Suprapubic skin (tissue), 4 donors: ENCODE measurements around the gene PDE2A. TPM values are rescaled to one million over a fixed set of nuclear protein-coding genes. Genes with fewer than 3 reads are reported as not detected.

Experiments used
- DNase-seq, 2 donors: peaks; one replicate each; pipeline ENCODE4 v3.0.0-alpha.2; 2019; ENCODE audit warnings: low spot score in 2 of 2
- H3K27ac ChIP-seq: fragments of 200-600 bp; sonication (generic); one replicate; pipeline ENCODE4 v1.5.1; 2019
- H3K27me3 ChIP-seq: fragments of 200-600 bp; sonication (generic); one replicate; pipeline ENCODE4 v1.5.1; 2019
- H3K36me3 ChIP-seq: fragments of 200-600 bp; sonication (generic); one replicate; pipeline ENCODE4 v1.5.1; 2019
- H3K4me1 ChIP-seq: fragments of 200-600 bp; sonication (generic); one replicate; pipeline ENCODE4 v1.5.1; 2019
- H3K4me3 ChIP-seq: fragments of 200-600 bp; sonication (generic); one replicate; pipeline ENCODE4 v1.5.1; 2019; ENCODE audit warnings: mild to moderate bottlenecking
- H3K9me3 ChIP-seq: fragments of 200-600 bp; sonication (generic); one replicate; pipeline ENCODE4 v1.5.1; 2019
- EP300 ChIP-seq: sonication (generic); formaldehyde crosslinking; IDR thresholded peaks from one replicate; pipeline ENCODE4 v1.6.1; 2017; ENCODE audit warnings: antibody characterized with exemption
- POLR2A ChIP-seq, 2 donors: fragments of 450-650 bp; IDR thresholded peaks; one replicate each; pipeline ENCODE4 v1.6.1; 2017; ENCODE audit warnings: antibody characterized with exemption in 2 of 2, mild to moderate bottlenecking in 2 of 2, moderate library complexity in 2 of 2
- POLR2AphosphoS5 ChIP-seq, 3 donors: sonication (generic); formaldehyde crosslinking; IDR thresholded peaks; one replicate each; pipeline ENCODE4 v1.6.1; 2017; ENCODE audit warnings: antibody characterized with exemption in 3 of 3
- WGBS: methylation state at CpG from one replicate; pipeline ENCODE4 v1.1.5; 2018; 5-methylcytosine and 5-hydroxymethylcytosine counted together
- total RNA-seq, 4 donors: library from RNA; depleted of rRNA; stranded (reverse); fragments of >200 nt; gene quantifications; one replicate each; pipeline ENCODE4 v1.1.0, GENCODE V29; 2016
- TF ChIP-seq, protein P1 (sequence below), 2 donors: fragments of 200-600 bp in 1 of 2; fragments of 450-650 bp in 1 of 2; sonication (generic) in 1 of 2; IDR thresholded peaks; one replicate each; pipeline ENCODE4 v1.5.1; 2016 to 2019; ENCODE audit warnings: antibody characterized with exemption in 2 of 2, mild to moderate bottlenecking in 1 of 2, moderate library complexity in 1 of 2

Gene PDE2A
- total RNA-seq, 4 donors from 2014 or later: 5.4 to 49.9 (median 31.2) TPM

DNA sequence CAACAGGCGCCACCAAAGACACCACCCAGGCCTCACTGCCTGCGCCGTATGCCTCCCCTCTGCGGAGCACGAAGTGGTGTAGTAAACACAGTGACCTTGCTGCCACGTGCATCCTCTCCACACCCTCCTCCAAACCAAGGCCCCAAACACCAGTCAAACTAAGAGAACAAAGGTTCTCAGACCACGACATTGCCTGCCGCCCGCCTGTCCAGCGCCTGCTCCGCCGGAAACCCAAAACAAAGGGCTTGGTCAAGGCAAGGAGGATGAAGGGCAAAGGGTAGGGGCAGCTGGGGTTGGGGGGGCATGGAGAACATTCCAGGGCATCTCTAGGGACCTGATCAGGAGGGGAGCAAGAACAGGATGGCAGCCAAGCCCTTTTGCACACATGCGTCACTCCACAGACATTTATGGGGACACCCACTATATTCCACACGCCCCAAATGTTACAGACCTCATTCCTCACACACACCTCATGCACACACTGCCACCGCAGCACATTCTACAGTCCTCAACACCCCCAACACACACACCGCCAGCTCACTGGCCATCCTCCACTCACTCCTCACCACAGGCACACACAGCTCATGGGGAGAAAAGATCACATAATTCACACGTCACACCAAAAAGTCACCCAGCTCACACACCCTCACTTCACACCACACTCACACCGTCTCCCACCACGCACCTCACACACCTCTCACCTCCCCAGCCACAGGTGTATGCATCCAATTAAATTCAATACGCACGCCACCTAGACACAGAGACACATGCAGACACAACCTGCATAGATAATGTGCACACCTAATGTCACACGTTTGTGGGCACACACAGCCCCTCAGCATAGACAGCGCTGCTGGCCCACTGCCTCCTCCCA is 34.5 kb downstream of the PDE2A start:
- WGBS: 70% methylated on average over 23 of the region's 23 CpGs

GRCh38 chr11:72637926-72638325 is 36.3 kb downstream of the PDE2A start:
- 57% methylated on average over 8 of the region's 8 CpGs for WGBS
- TF ChIP-seq, protein P1, sequence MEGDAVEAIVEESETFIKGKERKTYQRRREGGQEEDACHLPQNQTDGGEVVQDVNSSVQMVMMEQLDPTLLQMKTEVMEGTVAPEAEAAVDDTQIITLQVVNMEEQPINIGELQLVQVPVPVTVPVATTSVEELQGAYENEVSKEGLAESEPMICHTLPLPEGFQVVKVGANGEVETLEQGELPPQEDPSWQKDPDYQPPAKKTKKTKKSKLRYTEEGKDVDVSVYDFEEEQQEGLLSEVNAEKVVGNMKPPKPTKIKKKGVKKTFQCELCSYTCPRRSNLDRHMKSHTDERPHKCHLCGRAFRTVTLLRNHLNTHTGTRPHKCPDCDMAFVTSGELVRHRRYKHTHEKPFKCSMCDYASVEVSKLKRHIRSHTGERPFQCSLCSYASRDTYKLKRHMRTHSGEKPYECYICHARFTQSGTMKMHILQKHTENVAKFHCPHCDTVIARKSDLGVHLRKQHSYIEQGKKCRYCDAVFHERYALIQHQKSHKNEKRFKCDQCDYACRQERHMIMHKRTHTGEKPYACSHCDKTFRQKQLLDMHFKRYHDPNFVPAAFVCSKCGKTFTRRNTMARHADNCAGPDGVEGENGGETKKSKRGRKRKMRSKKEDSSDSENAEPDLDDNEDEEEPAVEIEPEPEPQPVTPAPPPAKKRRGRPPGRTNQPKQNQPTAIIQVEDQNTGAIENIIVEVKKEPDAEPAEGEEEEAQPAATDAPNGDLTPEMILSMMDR (IDR thresholded peaks at IDR 0.05): no peak
- TF ChIP-seq EP300: no peak
- TF ChIP-seq POLR2AphosphoS5 (IDR thresholded peaks at IDR 0.05): no peak
- TF ChIP-seq POLR2A (IDR thresholded peaks at IDR 0.05): no peak
- H3K4me3 ChIP-seq: no peak overlapping the region

More for the DNA sequence above, 34.5 kb downstream of the PDE2A start:
- H3K27me3 ChIP-seq: peaks cover 45% of the 10 kb centered on the region
- peak overlapping the region; percentile 54 for H3K4me3 ChIP-seq
- H3K27ac ChIP-seq: no peak overlapping the region
- peaks cover 22% of the 10 kb centered on the region for H3K4me1 ChIP-seq
- H3K9me3 ChIP-seq: no peaks in the 10 kb centered on the region
- TF ChIP-seq EP300 (no peak), POLR2AphosphoS5 (IDR thresholded peaks at IDR 0.05) (no peak), POLR2A (IDR thresholded peaks at IDR 0.05) (no peak)
- TF ChIP-seq, protein P1 (IDR thresholded peaks at IDR 0.05): no peak
- no peaks in the 10 kb centered on the region for H3K36me3 ChIP-seq
- no peak for DNase-seq

DNA sequence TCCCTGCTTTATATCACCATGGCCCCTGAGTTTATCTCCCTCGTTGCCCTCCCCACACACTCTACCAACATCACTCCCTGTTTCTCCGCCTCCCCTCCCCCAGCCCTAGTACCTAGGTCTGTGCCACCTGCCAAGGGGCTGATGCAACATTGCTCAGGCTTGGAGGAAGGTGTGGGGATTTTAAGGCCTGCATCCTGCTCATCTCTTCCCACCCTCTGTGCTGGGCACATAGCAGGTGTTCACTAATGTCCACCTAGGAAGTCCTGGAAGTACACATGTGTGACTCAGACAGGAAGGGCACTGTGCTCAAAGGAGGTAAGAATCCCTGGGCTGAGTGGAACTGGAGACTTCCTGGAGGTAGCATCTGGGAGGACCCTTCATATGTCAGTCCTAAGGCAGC is 37.0 kb downstream of the PDE2A start:
- WGBS: 94% methylated on average over 2 of the region's 2 CpGs
- H3K9me3 ChIP-seq: no peaks in the 10 kb centered on the region
- peaks cover 39% of the 10 kb centered on the region for H3K27me3 ChIP-seq
- TF ChIP-seq POLR2AphosphoS5 (IDR thresholded peaks at IDR 0.05) (no peak), POLR2A (IDR thresholded peaks at IDR 0.05) (no peak), EP300 (no peak)
- TF ChIP-seq, protein P1 (IDR thresholded peaks at IDR 0.05): no peak
- H3K4me3 ChIP-seq: no peak overlapping the region
- no peaks in the 10 kb centered on the region for H3K36me3 ChIP-seq
- no peak for DNase-seq
- H3K4me1 ChIP-seq: peaks cover 10% of the 10 kb centered on the region
- H3K27ac ChIP-seq: no peak overlapping the region

More at GRCh38 chr11:72637926-72638325, 36.3 kb downstream of the PDE2A start:
- DNase-seq: no peak
- Histone ChIP-seq H3K4me1 (peaks cover 16% of the 10 kb centered on the region), H3K27me3 (peaks cover 43% of the 10 kb centered on the region), H3K36me3 (no peaks in the 10 kb centered on the region), H3K9me3 (no peaks in the 10 kb centered on the region), H3K27ac (no peak overlapping the region)

- H3K27me3 ChIP-seq: peaks cover 31% of the 10 kb centered on the region
- no peak for DNase-seq
- peaks cover 3% of the 10 kb centered on the region for H3K4me1 ChIP-seq
- no peak overlapping the region for H3K27ac ChIP-seq
- H3K4me3 ChIP-seq: no peak overlapping the region
- H3K36me3 ChIP-seq: no peaks in the 10 kb centered on the region
- WGBS: 75% methylated on average over 3 of the region's 3 CpGs
- H3K9me3 ChIP-seq: no peaks in the 10 kb centered on the region
- TF ChIP-seq, protein P1 (IDR thresholded peaks at IDR 0.05): no peak
- TF ChIP-seq POLR2AphosphoS5 (IDR thresholded peaks at IDR 0.05): no peak
- TF ChIP-seq POLR2A (IDR thresholded peaks at IDR 0.05): no peak
- no peak for TF ChIP-seq EP300
Observed at GRCh38 chr11:72636376-72636775, 37.8 kb downstream of the PDE2A start.

DNA sequence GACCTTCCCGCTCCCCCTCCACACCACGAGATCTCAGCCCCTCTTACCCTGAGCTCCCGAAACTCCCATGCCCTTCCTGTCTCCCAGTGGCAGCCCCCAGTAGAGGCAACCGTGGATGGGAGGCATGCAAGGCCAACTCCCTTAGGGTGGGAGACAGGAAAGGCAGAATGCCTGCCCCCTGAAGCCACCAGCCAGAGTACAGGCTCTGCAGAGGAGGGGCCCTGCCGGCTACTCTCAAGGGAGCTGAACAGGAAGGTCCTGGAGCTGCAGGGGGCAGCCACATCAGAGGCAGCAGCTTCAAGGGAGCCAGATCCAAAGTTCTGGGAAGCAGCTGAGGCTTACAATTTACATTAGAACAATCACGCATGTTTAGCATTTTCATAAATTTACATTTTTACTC is 38.3 kb downstream of the PDE2A start:
- 77% methylated on average over 6 of the region's 6 CpGs for WGBS
- TF ChIP-seq, protein P1 (IDR thresholded peaks at IDR 0.05): no peak
- TF ChIP-seq POLR2A (IDR thresholded peaks at IDR 0.05) (no peak), POLR2AphosphoS5 (IDR thresholded peaks at IDR 0.05) (no peak), EP300 (no peak)
- no peak for DNase-seq
- Histone ChIP-seq H3K27ac (no peak overlapping the region), H3K36me3 (no peaks in the 10 kb centered on the region), H3K4me3 (no peak overlapping the region), H3K9me3 (no peaks in the 10 kb centered on the region), H3K4me1 (peaks cover 3% of the 10 kb centered on the region), H3K27me3 (peaks cover 27% of the 10 kb centered on the region)
